Measurements from ENCODE around the gene CHD3. TPM values are rescaled to one million over a fixed set of nuclear protein-coding genes. Genes with fewer than 3 reads are reported as not detected.

The CHD3 gene
- total RNA-seq, 1 donor from 2014 or later, result 76.2 TPM

GRCh38 chr17:7929158-7930023 is 40.8 kb downstream of the CHD3 start, which contains the start of gene KCNAB3:
Gene KCNAB3 (minus strand): TSS chr17:7929856. CDS start chr17:7929435, 421 bp downstream.
- Histone ChIP-seq H3K36me3 (ENCODE audit: control insufficient read depth in 3 of 3, insufficient read depth in 3 of 3, low read length in 3 of 3) (peaks cover 0 to 8% (median 6%) of the 10 kb centered on the region in 3 donors), H3K4me3 (ENCODE audit: low read length in 3 of 3) (peak within 1 kb of the TSS in 1 of 3 donors; percentile 22), H3K27me3 (ENCODE audit: control insufficient read depth in 3 of 3, insufficient read depth in 3 of 3, low read length in 3 of 3) (no peaks in the 10 kb centered on the region), H3K27ac (ENCODE audit: low read depth, low read length) (no peak within 1 kb of the TSS), H3K4me1 (ENCODE audit: control insufficient read depth in 3 of 3, insufficient read depth in 3 of 3, low read length in 3 of 3) (peaks cover 20 to 28% (median 25%) of the 10 kb centered on the region in 3 donors), H3K9me3 (ENCODE audit: control insufficient read depth in 3 of 3, low read length in 3 of 3) (no peaks in the 10 kb centered on the region), H3K9ac (ENCODE audit: low read depth in 1 of 3, low read length in 3 of 3) (peak within 1 kb of the TSS in 1 of 3 donors; percentile 3)

GRCh38 chr17:7930841-7931631 is 42.4 kb downstream of the CHD3 start:
- no peaks in the 10 kb centered on the region for H3K27me3 ChIP-seq (ENCODE audit: control insufficient read depth in 3 of 3, insufficient read depth in 3 of 3, low read length in 3 of 3)
- H3K27ac ChIP-seq (ENCODE audit: low read depth, low read length), result peak overlapping the region; percentile 85

GRCh38 chr17:7931709-7932482 is 43.3 kb downstream of the CHD3 start, which contains the start of the genes CNTROB and TRAPPC1:
Gene CNTROB (plus strand): TSS chr17:7932206. CDS start chr17:7933080, 874 bp downstream.
Gene TRAPPC1 (minus strand): TSS chr17:7931946. CDS start chr17:7931829, 117 bp downstream.
- H3K4me1 ChIP-seq (ENCODE audit: control insufficient read depth in 3 of 3, insufficient read depth in 3 of 3, low read length in 3 of 3), result peaks cover 20 to 28% (median 25%) of the 10 kb centered on the region in 3 donors
- H3K9ac ChIP-seq (ENCODE audit: low read depth in 1 of 3, low read length in 3 of 3), result peak within 1 kb of the TSS; percentile 82 to 94 (median 93)
- H3K4me3 ChIP-seq (ENCODE audit: low read length in 3 of 3), result peak within 1 kb of the TSS; percentile 98 to 100 (median 98)
- peak within 1 kb of the TSS; percentile 85 for H3K27ac ChIP-seq (ENCODE audit: low read depth, low read length)
- peaks cover 9 to 23% (median 13%) of the 10 kb centered on the region in 3 donors for H3K36me3 ChIP-seq (ENCODE audit: control insufficient read depth in 3 of 3, insufficient read depth in 3 of 3, low read length in 3 of 3)
- H3K9me3 ChIP-seq (ENCODE audit: control insufficient read depth in 3 of 3, low read length in 3 of 3), result no peaks in the 10 kb centered on the region
- no peaks in the 10 kb centered on the region for H3K27me3 ChIP-seq (ENCODE audit: control insufficient read depth in 3 of 3, insufficient read depth in 3 of 3, low read length in 3 of 3)

More at GRCh38 chr17:7930841-7931631, 42.4 kb downstream of the CHD3 start:
- no peaks in the 10 kb centered on the region for H3K9me3 ChIP-seq (ENCODE audit: control insufficient read depth in 3 of 3, low read length in 3 of 3)
- H3K36me3 ChIP-seq (ENCODE audit: control insufficient read depth in 3 of 3, insufficient read depth in 3 of 3, low read length in 3 of 3), result peaks cover under 1 to 14% (median 13%) of the 10 kb centered on the region in 3 donors
- H3K4me1 ChIP-seq (ENCODE audit: control insufficient read depth in 3 of 3, insufficient read depth in 3 of 3, low read length in 3 of 3), result peaks cover 20 to 28% (median 25%) of the 10 kb centered on the region in 3 donors
- H3K4me3 ChIP-seq (ENCODE audit: low read length in 3 of 3), result peak overlapping the region; percentile 98 to 100 (median 98)
- peak overlapping the region; percentile 82 to 94 (median 88) for H3K9ac ChIP-seq (ENCODE audit: low read depth in 1 of 3, low read length in 3 of 3)

GRCh38 chr17:7932483-7932891 is 43.9 kb downstream of the CHD3 start:
- H3K36me3 ChIP-seq (ENCODE audit: control insufficient read depth in 3 of 3, insufficient read depth in 3 of 3, low read length in 3 of 3), result peaks cover 12 to 26% (median 13%) of the 10 kb centered on the region in 3 donors
- H3K9me3 ChIP-seq (ENCODE audit: control insufficient read depth in 3 of 3, low read length in 3 of 3), result no peaks in the 10 kb centered on the region
- peaks cover 20 to 28% (median 25%) of the 10 kb centered on the region in 3 donors for H3K4me1 ChIP-seq (ENCODE audit: control insufficient read depth in 3 of 3, insufficient read depth in 3 of 3, low read length in 3 of 3)
- peak overlapping the region; percentile 85 for H3K27ac ChIP-seq (ENCODE audit: low read depth, low read length)
- H3K9ac ChIP-seq (ENCODE audit: low read depth in 1 of 3, low read length in 3 of 3), result peak overlapping the region; percentile 81 to 94 (median 93)
- H3K4me3 ChIP-seq (ENCODE audit: low read length in 3 of 3), result peak overlapping the region; percentile 98 to 100 (median 98)
- H3K27me3 ChIP-seq (ENCODE audit: control insufficient read depth in 3 of 3, insufficient read depth in 3 of 3, low read length in 3 of 3), result no peaks in the 10 kb centered on the region

GRCh38 chr17:7932949-7933348 is 44.4 kb downstream of the CHD3 start:
- Histone ChIP-seq H3K27me3 (ENCODE audit: control insufficient read depth in 3 of 3, insufficient read depth in 3 of 3, low read length in 3 of 3) (no peaks in the 10 kb centered on the region), H3K4me3 (ENCODE audit: low read length in 3 of 3) (peak overlapping the region; percentile 98 to 100 (median 98)), H3K36me3 (ENCODE audit: control insufficient read depth in 3 of 3, insufficient read depth in 3 of 3, low read length in 3 of 3) (peaks cover 12 to 26% (median 13%) of the 10 kb centered on the region in 3 donors), H3K27ac (ENCODE audit: low read depth, low read length) (peak overlapping the region; percentile 85), H3K4me1 (ENCODE audit: control insufficient read depth in 3 of 3, insufficient read depth in 3 of 3, low read length in 3 of 3) (peaks cover 20 to 28% (median 25%) of the 10 kb centered on the region in 3 donors), H3K9ac (ENCODE audit: low read depth in 1 of 3, low read length in 3 of 3) (peak overlapping the region; percentile 81 to 94 (median 93)), H3K9me3 (ENCODE audit: control insufficient read depth in 3 of 3, low read length in 3 of 3) (no peaks in the 10 kb centered on the region)

GRCh38 chr17:7935859-7936258 is 47.3 kb downstream of the CHD3 start:
- no peak overlapping the region for H3K27ac ChIP-seq (ENCODE audit: low read depth, low read length)
- H3K4me1 ChIP-seq (ENCODE audit: control insufficient read depth in 3 of 3, insufficient read depth in 3 of 3, low read length in 3 of 3), result peaks cover 20 to 25% (median 24%) of the 10 kb centered on the region in 3 donors
- H3K9ac ChIP-seq (ENCODE audit: low read depth in 1 of 3, low read length in 3 of 3), result no peak overlapping the region
- peaks cover 15 to 40% (median 27%) of the 10 kb centered on the region in 3 donors for H3K36me3 ChIP-seq (ENCODE audit: control insufficient read depth in 3 of 3, insufficient read depth in 3 of 3, low read length in 3 of 3)
- no peak overlapping the region for H3K4me3 ChIP-seq (ENCODE audit: low read length in 3 of 3)
- no peaks in the 10 kb centered on the region for H3K9me3 ChIP-seq (ENCODE audit: control insufficient read depth in 3 of 3, low read length in 3 of 3)
- no peaks in the 10 kb centered on the region for H3K27me3 ChIP-seq (ENCODE audit: control insufficient read depth in 3 of 3, insufficient read depth in 3 of 3, low read length in 3 of 3)

GRCh38 chr17:7940034-7940433 is 51.4 kb downstream of the CHD3 start:
- no peaks in the 10 kb centered on the region for H3K4me1 ChIP-seq (ENCODE audit: control insufficient read depth in 3 of 3, insufficient read depth in 3 of 3, low read length in 3 of 3)
- no peaks in the 10 kb centered on the region for H3K9me3 ChIP-seq (ENCODE audit: control insufficient read depth in 3 of 3, low read length in 3 of 3)
- no peak overlapping the region for H3K27ac ChIP-seq (ENCODE audit: low read depth, low read length)
- no peak overlapping the region for H3K4me3 ChIP-seq (ENCODE audit: low read length in 3 of 3)
- no peak overlapping the region for H3K9ac ChIP-seq (ENCODE audit: low read depth in 1 of 3, low read length in 3 of 3)
- H3K36me3 ChIP-seq (ENCODE audit: control insufficient read depth in 3 of 3, insufficient read depth in 3 of 3, low read length in 3 of 3), result peaks cover 37 to 57% (median 54%) of the 10 kb centered on the region in 3 donors
- no peaks in the 10 kb centered on the region for H3K27me3 ChIP-seq (ENCODE audit: control insufficient read depth in 3 of 3, insufficient read depth in 3 of 3, low read length in 3 of 3)

- Histone ChIP-seq H3K9me3 (ENCODE audit: control insufficient read depth in 3 of 3, low read length in 3 of 3) (no peaks in the 10 kb centered on the region), H3K4me3 (ENCODE audit: low read length in 3 of 3) (no peak overlapping the region), H3K4me1 (ENCODE audit: control insufficient read depth in 3 of 3, insufficient read depth in 3 of 3, low read length in 3 of 3) (no peaks in the 10 kb centered on the region), H3K36me3 (ENCODE audit: control insufficient read depth in 3 of 3, insufficient read depth in 3 of 3, low read length in 3 of 3) (peaks cover 41 to 61% (median 57%) of the 10 kb centered on the region in 3 donors), H3K27me3 (ENCODE audit: control insufficient read depth in 3 of 3, insufficient read depth in 3 of 3, low read length in 3 of 3) (no peaks in the 10 kb centered on the region), H3K9ac (ENCODE audit: low read depth in 1 of 3, low read length in 3 of 3) (no peak overlapping the region), H3K27ac (ENCODE audit: low read depth, low read length) (no peak overlapping the region)
Observed at GRCh38 chr17:7940743-7941142, 52.2 kb downstream of the CHD3 start.

- Histone ChIP-seq H3K9me3 (ENCODE audit: control insufficient read depth in 3 of 3, low read length in 3 of 3) (no peaks in the 10 kb centered on the region), H3K27me3 (ENCODE audit: control insufficient read depth in 3 of 3, insufficient read depth in 3 of 3, low read length in 3 of 3) (no peaks in the 10 kb centered on the region), H3K27ac (ENCODE audit: low read depth, low read length) (no peak overlapping the region), H3K4me1 (ENCODE audit: control insufficient read depth in 3 of 3, insufficient read depth in 3 of 3, low read length in 3 of 3) (no peaks in the 10 kb centered on the region), H3K4me3 (ENCODE audit: low read length in 3 of 3) (no peak overlapping the region), H3K36me3 (ENCODE audit: control insufficient read depth in 3 of 3, insufficient read depth in 3 of 3, low read length in 3 of 3) (peaks cover 61 to 71% (median 64%) of the 10 kb centered on the region in 3 donors), H3K9ac (ENCODE audit: low read depth in 1 of 3, low read length in 3 of 3) (peak overlapping the region in 1 of 3 donors; percentile 3)
Observed at GRCh38 chr17:7943291-7943690, 54.7 kb downstream of the CHD3 start.

Data from skeletal muscle tissue (tissue), 4 donors.